Stimulated activated CD8-positive, alpha-beta memory T cell treated with anti-CD3 and anti-CD28 coated beads, Interleukin-15, amount 100 ng/mL, for 48 hours (primary cell): Measurements from ENCODE around the gene SUPV3L1.
"Not testable (repeated sequence)": the region's sequence is repeated elsewhere in the genome, so short reads cannot be mapped to it uniquely, and the experiment has no call there.

Experiments used
- DNase-seq, 2 donors: peaks; one replicate each; pipeline ENCODE4 v3.0.0-alpha.2; 2020; ENCODE audit warnings: low read depth in 2 of 2

Gene SUPV3L1

GRCh38 chr10:69230128-69230527 lies 50.1 kb downstream of the SUPV3L1 start:
- no peak for DNase-seq

DNA sequence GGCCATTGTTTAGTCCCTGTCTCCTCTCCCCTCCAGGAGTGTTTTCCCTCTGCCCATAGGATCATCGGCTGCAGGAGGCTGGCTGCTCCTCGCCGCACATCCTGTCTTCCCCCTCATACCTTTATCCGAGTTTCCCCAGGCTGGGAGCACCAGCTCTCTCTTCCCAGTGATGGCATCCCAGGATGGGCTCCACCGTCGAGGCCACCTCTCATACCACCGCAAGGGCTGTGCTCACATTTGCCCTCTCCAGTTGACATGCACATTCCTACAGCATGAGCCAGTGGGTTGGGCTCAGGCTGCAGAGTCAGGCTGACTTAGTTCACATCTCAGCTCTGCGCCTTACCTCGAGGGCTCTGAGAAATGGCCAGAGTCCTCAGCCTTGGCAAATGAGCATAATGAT lies 52.2 kb downstream of the SUPV3L1 start:
- DNase-seq: no peak

GRCh38 chr10:69232736-69233480 lies 52.9 kb downstream of the SUPV3L1 start:
- DNase-seq: no peak

DNA sequence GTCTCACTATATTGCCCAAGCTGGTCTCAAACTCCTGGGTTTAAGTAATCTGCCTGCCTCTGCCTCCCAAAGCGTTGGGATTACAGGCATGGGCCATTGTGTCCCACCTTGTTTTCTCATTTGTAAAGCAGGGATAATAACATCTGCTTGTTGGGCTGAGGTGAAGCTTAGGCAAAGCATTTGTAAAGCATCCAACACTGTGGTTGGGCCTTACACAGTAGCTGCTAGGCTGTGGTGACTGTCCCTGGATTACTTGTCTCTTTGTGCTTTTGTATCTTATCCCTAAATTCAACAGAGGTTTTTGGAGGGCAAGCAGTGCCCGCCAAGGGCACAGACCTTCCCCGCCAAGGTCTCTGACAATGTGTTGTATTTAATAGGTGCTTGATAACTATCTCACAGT lies 54.4 kb downstream of the SUPV3L1 start:
- no peak for DNase-seq

GRCh38 chr10:69237528-69238159 lies 57.6 kb downstream of the SUPV3L1 start:
- DNase-seq: peak; percentile 66 to 72

DNA sequence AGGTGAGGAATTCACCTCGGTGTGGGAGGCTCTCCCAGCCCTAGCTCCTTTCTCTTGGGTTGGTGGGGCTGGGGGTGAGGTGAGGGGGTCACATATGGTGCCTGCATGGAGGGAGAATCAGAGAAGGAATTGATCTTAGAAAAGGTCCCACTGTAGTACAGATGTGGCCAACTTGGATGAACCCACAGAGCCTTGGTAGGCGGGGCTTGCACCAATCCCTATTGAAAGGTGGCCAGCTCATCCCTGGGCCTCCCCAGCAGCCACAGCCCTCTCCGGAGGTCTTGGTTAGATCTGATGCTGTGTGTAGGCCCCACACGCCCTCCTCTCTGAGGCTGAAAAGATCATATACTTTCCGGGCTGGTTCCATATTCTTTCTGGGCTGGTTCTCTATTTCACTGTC lies 59.1 kb downstream of the SUPV3L1 start:
- DNase-seq: no peak

- DNase-seq: no peak
These were observed 59.9 kb downstream of the SUPV3L1 start for GRCh38 chr10:69239816-69240434.

DNA sequence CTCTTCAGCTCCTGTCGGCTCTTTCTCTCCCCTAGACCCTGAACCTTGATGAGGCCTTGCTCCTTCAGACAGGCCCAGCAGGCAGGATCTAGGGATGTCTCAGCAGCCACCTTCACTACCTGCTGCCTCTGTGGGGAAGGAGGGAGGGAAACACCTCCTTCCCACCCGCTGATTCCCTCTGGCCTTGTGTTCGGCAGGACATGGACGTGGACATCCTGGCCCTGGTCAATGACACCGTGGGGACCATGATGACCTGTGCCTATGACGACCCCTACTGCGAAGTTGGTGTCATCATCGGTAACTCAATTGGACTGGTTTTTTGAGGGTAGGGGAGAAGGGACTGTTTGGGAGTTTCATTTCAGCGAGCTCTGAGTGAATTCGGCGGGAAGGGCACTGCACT lies 60.4 kb downstream of the SUPV3L1 start:
- DNase-seq: no peak

DNA sequence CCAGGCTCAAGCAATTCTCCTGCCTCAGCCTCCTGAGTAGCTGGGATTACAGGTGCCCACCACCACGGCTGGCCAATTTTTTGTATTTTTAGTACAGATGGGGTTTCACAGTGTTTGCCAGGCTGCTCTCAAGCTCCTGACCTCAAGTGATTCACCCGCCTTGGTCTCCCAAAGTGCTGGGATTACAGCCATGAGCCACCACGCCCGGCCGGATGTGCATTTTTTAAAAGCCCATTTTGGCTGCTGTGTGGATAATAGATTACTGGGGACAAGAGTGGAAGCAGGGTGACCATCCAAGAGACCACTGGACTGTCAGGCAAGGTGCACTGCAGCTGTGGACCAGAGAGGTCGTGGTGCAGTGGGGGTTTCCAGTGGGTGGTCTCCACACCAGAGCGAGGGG lies 61.5 kb downstream of the SUPV3L1 start:
- no peak for DNase-seq

DNA sequence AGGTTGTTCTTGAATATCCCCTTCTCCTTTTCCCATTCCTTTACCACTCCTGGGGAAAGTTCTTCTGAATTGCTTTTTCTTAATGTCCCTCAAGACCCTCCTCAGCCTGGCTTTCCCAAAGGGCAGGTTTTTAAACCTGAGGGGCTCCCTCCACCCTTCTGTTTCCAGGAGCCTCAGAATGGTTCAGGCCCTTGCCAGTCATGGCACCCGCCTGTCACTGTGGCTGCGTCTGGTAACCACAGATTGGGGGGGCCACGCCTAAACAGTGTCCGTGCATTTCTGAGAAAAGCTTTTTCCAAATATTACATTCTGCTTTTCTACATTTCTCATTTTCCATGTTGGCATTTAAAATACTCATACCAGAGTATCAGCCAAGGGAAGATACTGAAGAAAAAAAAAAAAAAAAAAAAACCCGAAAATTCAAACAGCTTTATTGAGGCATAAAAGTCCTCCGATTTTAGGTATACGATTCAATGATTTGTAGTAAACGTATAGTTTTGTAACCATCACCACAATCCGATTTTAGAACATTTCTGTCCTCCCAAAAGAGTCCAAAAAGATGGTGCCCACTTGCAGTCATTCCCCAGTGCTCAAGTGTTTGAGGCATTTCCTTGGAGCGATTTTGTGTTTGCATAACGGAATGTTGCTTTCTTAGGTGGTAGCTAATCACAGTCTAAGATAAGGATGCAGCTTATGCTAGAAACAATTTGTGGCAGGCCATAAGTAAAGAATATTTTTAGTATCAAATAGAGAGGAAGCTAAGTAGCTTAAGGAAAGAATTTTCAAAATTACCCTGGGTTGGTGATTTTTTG lies 62.2 kb downstream of the SUPV3L1 start:
- no peak for DNase-seq

- no peak for DNase-seq
These were observed 62.8 kb downstream of the SUPV3L1 start for GRCh38 chr10:69242852-69243212.

GRCh38 chr10:69243817-69244216 lies 63.8 kb downstream of the SUPV3L1 start:
- no peak for DNase-seq

DNA sequence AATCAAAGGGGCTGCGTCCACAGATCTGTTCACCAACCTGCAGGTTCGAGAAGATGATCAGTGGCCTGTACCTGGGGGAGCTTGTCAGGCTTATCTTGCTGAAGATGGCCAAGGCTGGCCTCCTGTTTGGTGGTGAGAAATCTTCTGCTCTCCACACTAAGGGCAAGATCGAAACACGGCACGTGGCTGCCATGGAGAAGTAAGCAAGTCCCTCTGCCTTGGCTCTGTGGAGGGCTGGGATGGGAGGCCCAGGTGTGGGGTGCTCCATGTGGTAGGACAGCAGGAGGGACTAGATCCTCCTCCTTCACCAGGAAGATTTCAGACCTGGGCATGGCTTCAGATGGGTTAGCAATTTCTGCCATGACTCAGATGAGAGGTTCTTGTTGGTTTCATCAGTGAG lies 66.0 kb downstream of the SUPV3L1 start:
- no peak for DNase-seq

GRCh38 chr10:69246581-69247312 lies 66.7 kb downstream of the SUPV3L1 start:
- DNase-seq: no peak

GRCh38 chr10:69247313-69247710 lies 67.3 kb downstream of the SUPV3L1 start:
- DNase-seq: no peak

DNA sequence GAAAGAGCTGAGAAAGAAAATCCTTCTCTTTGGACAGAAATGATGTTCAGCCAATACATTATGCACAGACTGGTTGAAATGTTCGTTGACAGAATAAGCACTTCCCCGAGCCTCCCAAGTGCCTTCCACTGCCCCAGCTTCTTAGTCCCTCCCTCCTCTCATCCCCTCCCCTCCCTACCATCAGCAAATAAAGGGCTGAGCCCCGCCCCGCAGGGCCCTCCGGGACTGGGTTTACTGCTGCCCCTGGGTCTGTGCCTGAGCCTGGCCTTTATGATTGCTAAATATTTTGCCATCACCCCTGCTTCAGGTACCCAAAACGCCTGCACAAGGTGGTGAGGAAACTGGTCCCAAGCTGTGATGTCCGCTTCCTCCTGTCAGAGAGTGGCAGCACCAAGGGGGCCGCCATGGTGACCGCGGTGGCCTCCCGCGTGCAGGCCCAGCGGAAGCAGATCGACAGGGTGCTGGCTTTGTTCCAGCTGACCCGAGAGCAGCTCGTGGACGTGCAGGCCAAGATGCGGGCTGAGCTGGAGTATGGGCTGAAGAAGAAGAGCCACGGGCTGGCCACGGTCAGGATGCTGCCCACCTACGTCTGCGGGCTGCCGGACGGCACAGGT lies 68.2 kb downstream of the SUPV3L1 start:
- DNase-seq: no peak

- DNase-seq: no peak
These were observed 70.0 kb downstream of the SUPV3L1 start for GRCh38 chr10:69250041-69250440.

- DNase-seq: not testable (repeated sequence)
These were observed 71.4 kb downstream of the SUPV3L1 start for GRCh38 chr10:69251417-69251816.

DNA sequence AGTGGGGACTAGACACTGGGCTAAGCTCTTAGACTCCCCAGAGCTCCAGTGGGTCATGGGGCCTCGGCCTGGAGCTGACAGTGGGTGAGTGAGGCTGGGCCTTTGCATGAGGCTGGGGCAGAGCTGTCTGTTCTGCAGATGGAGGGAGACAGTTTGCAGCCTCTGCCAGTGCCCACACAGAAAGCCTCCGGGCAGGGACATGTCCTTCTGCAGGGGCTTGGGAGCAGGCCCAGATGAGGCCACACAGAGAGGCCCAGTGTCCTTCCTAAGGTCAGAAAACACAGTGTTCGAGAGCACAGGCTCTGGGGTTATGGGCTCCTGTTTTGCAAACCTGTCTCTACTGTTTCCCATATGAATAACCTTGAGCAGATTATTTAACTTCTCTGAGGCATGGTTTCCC lies 73.1 kb downstream of the SUPV3L1 start:
- DNase-seq: no peak

- DNase-seq: no peak
These were observed 74.8 kb downstream of the SUPV3L1 start for GRCh38 chr10:69254877-69255276.
